Mesenchymal stem cell (in vitro differentiated cells and primary cell): Measurements from ENCODE around the gene PPP1R14B.

Source experiments
- DNase-seq: peaks from one replicate; pipeline ENCODE4 v3.0.0-alpha.2; 2013
- H2AFZ ChIP-seq: one replicate; pipeline ENCODE4 v1.6.1; 2013; ENCODE audit warnings: low read depth, mild to moderate bottlenecking, control low read depth, inconsistent platforms, low read length, moderate library complexity
- H2AK5ac ChIP-seq: 2 replicates; pipeline ENCODE4 v1.6.1; 2013; ENCODE audit warnings: low read length, moderate library complexity, mild to moderate bottlenecking, inconsistent platforms; ENCODE audit not compliant: severe bottlenecking
- H2BK120ac ChIP-seq: one replicate; pipeline ENCODE4 v1.6.1; 2013; ENCODE audit warnings: low read depth, mild to moderate bottlenecking, inconsistent platforms, low read length, moderate library complexity
- H2BK12ac ChIP-seq, 2 experiments: one replicate each; pipeline ENCODE4 v1.6.1; 2013; ENCODE audit warnings: inconsistent platforms in 2 of 2, low read length in 2 of 2, mild to moderate bottlenecking in 2 of 2, moderate library complexity in 2 of 2, control low read depth in 1 of 2
- H2BK15ac ChIP-seq: one replicate; pipeline ENCODE4 v1.6.1; 2013; ENCODE audit warnings: mild to moderate bottlenecking, low read depth, inconsistent platforms; ENCODE audit not compliant: poor library complexity, severe bottlenecking
- H2BK5ac ChIP-seq: 2 replicates; pipeline ENCODE4 v1.6.1; 2013; ENCODE audit warnings: low read depth, mild to moderate bottlenecking, low read length, control low read depth, inconsistent platforms; ENCODE audit not compliant: poor library complexity, severe bottlenecking
- H3K14ac ChIP-seq, 2 experiments: one replicate each; pipeline ENCODE4 v1.6.1; 2013; ENCODE audit warnings: inconsistent platforms in 2 of 2, low read length in 2 of 2, control low read depth in 1 of 2, mild to moderate bottlenecking in 1 of 2, moderate library complexity in 1 of 2
- H3K18ac ChIP-seq, 2 experiments: one replicate each; pipeline ENCODE4 v1.6.1; 2013; ENCODE audit warnings: inconsistent platforms in 2 of 2, low read length in 2 of 2, control low read depth in 1 of 2, low read depth in 1 of 2, mild to moderate bottlenecking in 1 of 2
- H3K23ac ChIP-seq, 2 experiments: one replicate each; pipeline ENCODE4 v1.6.1; 2013; ENCODE audit warnings: inconsistent platforms in 2 of 2, low read length in 2 of 2, mild to moderate bottlenecking in 2 of 2, moderate library complexity in 2 of 2, control low read depth in 1 of 2
- H3K27ac ChIP-seq: 2 replicates; pipeline ENCODE4 v1.5.1; 2013; ENCODE audit warnings: mild to moderate bottlenecking, moderate library complexity, low read length, control low read depth, inconsistent platforms; ENCODE audit not compliant: poor library complexity, severe bottlenecking
- H3K27me3 ChIP-seq, 2 experiments: 2 replicates each; pipeline versions ENCODE4 v1.6.1 to v1.7.0; 2013; ENCODE audit warnings: low read length in 2 of 2, mild to moderate bottlenecking in 2 of 2, moderate library complexity in 2 of 2, control low read depth in 1 of 2, inconsistent platforms in 1 of 2; ENCODE audit not compliant: control insufficient read depth in 1 of 2, insufficient read depth in 1 of 2
- H3K36me3 ChIP-seq, 2 experiments: 2 replicates each; pipeline versions ENCODE4 v1.6.1 to v1.7.0; 2013; ENCODE audit warnings: low read length in 2 of 2, control low read depth in 1 of 2, inconsistent platforms in 1 of 2, low read depth in 1 of 2, mild to moderate bottlenecking in 1 of 2; ENCODE audit not compliant: insufficient read depth in 2 of 2, control insufficient read depth in 1 of 2
- H3K4ac ChIP-seq, 2 experiments: one replicate each; pipeline ENCODE4 v1.6.1; 2013; ENCODE audit warnings: inconsistent platforms in 2 of 2, low read length in 2 of 2, mild to moderate bottlenecking in 2 of 2, moderate library complexity in 2 of 2, control low read depth in 1 of 2, low read depth in 1 of 2
- H3K4me1 ChIP-seq: 2 replicates; pipeline ENCODE4 v1.6.1; 2013; ENCODE audit warnings: low read depth, low read length, control low read depth; ENCODE audit not compliant: control insufficient read depth, insufficient read depth
- H3K4me2 ChIP-seq: 2 replicates; pipeline ENCODE4 v1.6.1; 2013; ENCODE audit warnings: low read length, mild to moderate bottlenecking, inconsistent platforms; ENCODE audit not compliant: poor library complexity, severe bottlenecking
- H3K4me3 ChIP-seq, 2 experiments: 2 replicates each; pipeline versions ENCODE4 v1.5.1 to v1.7.0; 2013; ENCODE audit warnings: low read length in 2 of 2, mild to moderate bottlenecking in 2 of 2, control low read depth in 1 of 2, low read depth in 1 of 2; ENCODE audit not compliant: insufficient read depth in 1 of 2
- H3K79me1 ChIP-seq: replicated peaks from 2 replicates; pipeline ENCODE4 v1.6.1; 2013; ENCODE audit warnings: mild to moderate bottlenecking, control low read depth, low read length, inconsistent platforms; ENCODE audit not compliant: poor library complexity, severe bottlenecking
- H3K9ac ChIP-seq: 2 replicates; pipeline ENCODE4 v1.7.0; 2013; ENCODE audit warnings: mild to moderate bottlenecking, low read length, moderate library complexity
- H3K9me3 ChIP-seq: 2 replicates; pipeline ENCODE4 v1.7.0; 2013; ENCODE audit warnings: mild to moderate bottlenecking, low read length; ENCODE audit not compliant: control insufficient read depth
- H4K8ac ChIP-seq: one replicate; pipeline ENCODE4 v1.6.1; 2013; ENCODE audit warnings: inconsistent platforms, mild to moderate bottlenecking, low read length, moderate library complexity
- H4K91ac ChIP-seq: one replicate; pipeline ENCODE4 v1.6.1; 2013; ENCODE audit warnings: mild to moderate bottlenecking, low read length, inconsistent platforms
- WGBS: methylation state at CpG from one replicate; pipeline ENCODE4 v1.1.7; 2013; ENCODE audit warnings: mixed read lengths; 5-methylcytosine and 5-hydroxymethylcytosine counted together

The PPP1R14B gene

DNA sequence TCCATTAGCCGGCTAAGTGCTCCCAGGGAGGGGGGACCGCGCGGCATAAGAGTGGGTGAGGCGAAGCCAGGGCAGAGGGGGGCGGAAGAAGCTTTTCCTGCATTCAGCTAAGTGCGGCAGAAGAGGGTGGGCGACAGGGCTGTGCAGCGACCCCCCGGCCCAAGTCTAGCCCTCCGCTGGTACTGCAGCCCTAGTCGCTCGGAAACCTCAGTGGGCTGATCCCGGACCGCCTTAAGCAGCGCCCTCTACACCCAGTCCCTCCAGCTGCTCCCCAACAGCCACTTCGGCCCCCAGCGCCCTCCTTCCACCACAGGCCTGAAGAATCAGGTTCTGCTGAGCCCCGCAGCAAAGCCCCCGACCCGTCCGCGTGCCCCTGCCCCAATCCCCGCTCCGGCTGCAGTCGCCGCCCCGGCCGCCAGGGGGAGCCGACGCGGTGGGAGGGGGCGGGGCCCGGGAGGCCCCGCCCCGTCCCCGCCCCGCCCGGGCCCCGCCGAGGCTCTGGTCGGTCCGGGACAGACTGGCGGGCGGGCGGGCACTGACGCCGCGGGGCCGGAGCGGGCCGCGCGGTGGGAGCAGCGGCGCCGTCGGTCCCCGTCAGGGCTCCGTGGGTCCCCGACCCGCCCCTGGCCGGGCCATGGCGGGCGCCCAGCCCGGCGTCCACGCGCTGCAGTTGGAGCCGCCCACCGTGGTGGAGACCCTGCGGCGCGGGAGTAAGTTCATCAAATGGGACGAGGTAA is 4.4 kb upstream of the PPP1R14B start, which contains the start of gene PLCB3:
PLCB3 (plus strand) TSS at position 515 of the 737 bp plus-strand sequence; CDS start at position 635, 120 bp downstream.
- H3K36me3 ChIP-seq, result peaks cover 15 to 24% of the 10 kb centered on the region in 2 experiments
- H3K79me1 ChIP-seq, result peaks cover 26% of the 10 kb centered on the region
- peak within 1 kb of the TSS; percentile 28 to 96 for H3K14ac ChIP-seq
- peak within 1 kb of the TSS; percentile 38 to 58 for H2BK12ac ChIP-seq
- H3K9me3 ChIP-seq, result no peaks in the 10 kb centered on the region
- H3K4me2 ChIP-seq, result peak within 1 kb of the TSS; percentile 95
- H3K27ac ChIP-seq, result no peak within 1 kb of the TSS
- WGBS, result 2% methylated on average over 39 of the region's 75 CpGs
- H4K8ac ChIP-seq, result peak within 1 kb of the TSS; percentile 93
- H2BK120ac ChIP-seq, result peak within 1 kb of the TSS; percentile 42
- peak within 1 kb of the TSS; percentile 89 for H2AFZ ChIP-seq
- H2AK5ac ChIP-seq, result peak within 1 kb of the TSS; percentile 38
- H3K4ac ChIP-seq, result peak within 1 kb of the TSS; percentile 39 to 85
- H3K18ac ChIP-seq, result peak within 1 kb of the TSS; percentile 40 to 71
- H3K4me1 ChIP-seq, result peaks cover 35% of the 10 kb centered on the region
- H3K23ac ChIP-seq, result no peak within 1 kb of the TSS
- peak within 1 kb of the TSS; percentile 60 for H2BK15ac ChIP-seq
- DNase-seq, result peak; percentile 44
- no peak within 1 kb of the TSS for H2BK5ac ChIP-seq
- H3K9ac ChIP-seq, result peak within 1 kb of the TSS; percentile 91
- H3K4me3 ChIP-seq, result peak within 1 kb of the TSS; percentile 78 to 85
- peak within 1 kb of the TSS; percentile 61 for H4K91ac ChIP-seq
- H3K27me3 ChIP-seq, result no peaks in the 10 kb centered on the region

DNA sequence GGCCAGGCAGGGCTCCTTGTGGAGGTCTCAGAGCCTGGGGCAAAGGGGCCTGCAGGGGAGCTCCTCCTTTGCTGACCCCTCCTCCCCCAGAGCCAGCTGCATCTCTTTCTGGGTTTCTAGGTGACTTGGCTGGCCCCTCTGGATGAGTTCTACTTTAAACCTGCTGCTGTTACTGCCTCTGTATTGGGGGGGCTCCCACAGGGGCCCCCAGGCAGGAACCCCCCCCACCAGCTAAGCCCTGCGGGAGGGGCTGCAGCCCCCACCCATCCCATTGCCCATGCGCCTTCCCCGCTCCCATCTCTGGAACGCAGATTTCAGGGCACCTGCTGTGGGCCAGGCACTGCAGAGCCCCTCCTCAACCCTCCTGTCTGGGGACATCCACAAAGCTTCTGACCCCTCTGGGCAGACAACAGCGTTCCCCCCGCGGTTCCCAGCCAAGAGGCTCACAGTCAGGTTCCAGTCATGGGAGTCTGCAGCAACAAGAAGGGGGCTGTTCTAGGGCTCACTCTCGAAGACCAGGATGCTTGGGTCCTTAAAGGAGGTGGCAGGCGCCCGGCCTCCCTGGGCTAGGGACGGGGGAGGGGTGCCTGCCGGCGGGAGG is 3.8 kb upstream of the PPP1R14B start:
- H4K8ac ChIP-seq, result peak overlapping the region; percentile 93
- peak overlapping the region in 1 of 2 experiments; percentile 43 for H3K4ac ChIP-seq
- no peak overlapping the region for H2BK12ac ChIP-seq
- no peak overlapping the region for H2BK120ac ChIP-seq
- H2BK5ac ChIP-seq, result no peak overlapping the region
- H2AK5ac ChIP-seq, result no peak overlapping the region
- H4K91ac ChIP-seq, result peak overlapping the region; percentile 61
- DNase-seq, result peak; percentile 43
- H3K23ac ChIP-seq, result no peak overlapping the region
- peak overlapping the region; percentile 76 for H3K9ac ChIP-seq
- no peaks in the 10 kb centered on the region for H3K27me3 ChIP-seq
- H3K27ac ChIP-seq, result no peak overlapping the region
- H3K4me2 ChIP-seq, result peak overlapping the region; percentile 95
- no peaks in the 10 kb centered on the region for H3K9me3 ChIP-seq
- peaks cover 37% of the 10 kb centered on the region for H3K4me1 ChIP-seq
- peak overlapping the region; percentile 18 to 67 for H3K18ac ChIP-seq
- H3K14ac ChIP-seq, result peak overlapping the region in 1 of 2 experiments; percentile 27
- H3K36me3 ChIP-seq, result peaks cover 9 to 17% of the 10 kb centered on the region in 2 experiments
- H2BK15ac ChIP-seq, result peak overlapping the region; percentile 60
- WGBS, result 12% methylated on average over 13 of the region's 13 CpGs
- H3K4me3 ChIP-seq, result peak overlapping the region; percentile 64 to 77
- H3K79me1 ChIP-seq, result peaks cover 23% of the 10 kb centered on the region
- peak overlapping the region; percentile 89 for H2AFZ ChIP-seq

DNA sequence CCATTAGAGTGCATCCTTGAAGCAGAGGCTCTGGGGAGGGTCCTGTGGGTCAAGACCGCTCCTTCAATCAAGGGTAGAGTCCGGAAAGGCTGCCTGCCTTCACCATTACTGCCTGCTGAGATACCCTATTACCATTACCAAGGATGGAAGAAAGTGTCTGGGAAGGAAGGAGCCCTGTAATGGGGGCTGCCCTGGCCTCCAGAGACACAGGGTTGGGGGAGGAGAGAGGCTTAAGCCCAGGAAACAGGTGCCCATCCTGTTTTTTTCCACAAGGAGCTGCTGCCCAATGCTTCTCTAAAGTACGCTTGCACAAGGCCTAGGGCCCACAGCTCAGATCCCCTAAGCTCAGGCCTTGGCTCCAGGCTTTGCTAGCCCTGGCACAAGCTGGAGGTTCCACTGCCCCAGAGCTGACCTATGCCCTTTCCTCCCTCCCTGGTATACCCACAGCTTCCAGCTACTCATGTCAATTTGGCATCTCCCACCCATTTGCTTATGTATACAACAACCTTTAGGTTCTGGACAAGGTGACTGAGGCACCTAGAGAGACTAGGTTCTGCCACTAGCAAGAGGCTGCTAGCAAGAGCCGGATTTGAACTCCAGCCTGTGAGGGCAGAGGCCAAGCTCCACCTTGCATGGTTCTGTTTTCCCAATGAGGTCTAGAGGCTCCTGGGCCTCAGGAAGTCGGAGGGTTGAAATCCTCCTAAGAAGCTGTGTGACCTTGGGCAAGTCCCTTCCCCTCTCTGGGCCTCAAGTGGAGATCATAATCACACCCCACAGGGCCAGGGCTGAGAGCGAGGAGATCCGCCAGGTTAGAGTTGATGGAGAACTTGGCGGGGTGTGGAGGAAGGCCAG is 3.0 kb upstream of the PPP1R14B start:
- Histone ChIP-seq H3K4me1 (peaks cover 44% of the 10 kb centered on the region), H2BK15ac (no peak overlapping the region), H3K14ac (no peak overlapping the region), H3K18ac (no peak overlapping the region), H2BK12ac (no peak overlapping the region), H3K4me3 (no peak overlapping the region), H2BK120ac (no peak overlapping the region), H3K36me3 (peaks cover 3 to 16% of the 10 kb centered on the region in 2 experiments), H3K4ac (no peak overlapping the region), H3K27ac (no peak overlapping the region), H4K8ac (no peak overlapping the region), H4K91ac (no peak overlapping the region), H3K9ac (no peak overlapping the region), H3K27me3 (no peaks in the 10 kb centered on the region), H2AK5ac (no peak overlapping the region), H3K79me1 (peaks cover 18% of the 10 kb centered on the region), H3K9me3 (no peaks in the 10 kb centered on the region), H2AFZ (no peak overlapping the region), H2BK5ac (no peak overlapping the region), H3K23ac (no peak overlapping the region), H3K4me2 (no peak overlapping the region)
- DNase-seq, result no peak
- 73% methylated on average over 6 of the region's 8 CpGs for WGBS
